ENCODE results near the gene NDUFB3.
"Not testable (repeated sequence)": the region's sequence is repeated elsewhere in the genome, so short reads cannot be mapped to it uniquely, and the experiment has no call there.

Gene NDUFB3

DNA sequence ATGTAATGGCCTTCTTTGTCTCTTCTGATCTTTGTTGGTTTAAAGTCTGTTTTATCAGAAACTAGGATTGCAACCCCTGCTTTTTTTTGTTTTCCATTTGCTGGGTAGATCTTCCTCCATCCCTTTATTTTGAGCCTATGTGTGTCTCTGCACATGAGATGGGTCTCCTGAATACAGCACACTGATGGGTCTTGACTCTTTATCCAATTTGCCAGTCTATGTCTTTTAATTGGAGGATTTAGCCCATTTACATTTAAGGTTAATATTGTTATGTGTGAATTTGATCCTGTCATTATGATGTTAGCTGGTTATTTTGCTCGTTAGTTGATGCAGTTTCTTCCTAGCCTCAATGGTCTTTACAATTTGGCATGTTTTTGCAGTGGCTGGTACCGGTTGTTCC lies 37.4 kb upstream of the NDUFB3 start:
- H3K36me3 ChIP-seq (ENCODE audit: control insufficient read depth in 2 of 2, insufficient read depth in 1 of 2, low read length in 2 of 2); H3K4me1 ChIP-seq (ENCODE audit: control insufficient read depth, insufficient read depth, low read length); H3K4me3 ChIP-seq (ENCODE audit: low read depth, low read length); H3K27ac ChIP-seq (ENCODE audit: extremely low read depth, low read depth, low read length); POLR2A ChIA-PET; H3K9me3 ChIP-seq (ENCODE audit: control insufficient read depth, insufficient read depth, low read depth, low read length); CTCF ChIA-PET: not testable (repeated sequence)
- TF ChIP-seq ZNF529 (tag by site-specific recombination; IDR thresholded peaks at IDR 0.05; ENCODE audit: insufficient replicate concordance), result peak; percentile 62

- H3K9me3 ChIP-seq (ENCODE audit: control insufficient read depth, insufficient read depth, low read depth, low read length); H3K4me3 ChIP-seq (ENCODE audit: low read depth, low read length); POLR2A ChIA-PET; H3K36me3 ChIP-seq (ENCODE audit: control insufficient read depth in 2 of 2, insufficient read depth in 1 of 2, low read length in 2 of 2); CTCF ChIA-PET; H3K27ac ChIP-seq (ENCODE audit: extremely low read depth, low read depth, low read length); H3K4me1 ChIP-seq (ENCODE audit: control insufficient read depth, insufficient read depth, low read length): not testable (repeated sequence)
- TF ChIP-seq ZNF146 (tag by site-specific recombination; IDR thresholded peaks at IDR 0.05), result peak; percentile 84
These were observed 33.4 kb upstream of the NDUFB3 start for GRCh38 chr2:201038361-201038760.

DNA sequence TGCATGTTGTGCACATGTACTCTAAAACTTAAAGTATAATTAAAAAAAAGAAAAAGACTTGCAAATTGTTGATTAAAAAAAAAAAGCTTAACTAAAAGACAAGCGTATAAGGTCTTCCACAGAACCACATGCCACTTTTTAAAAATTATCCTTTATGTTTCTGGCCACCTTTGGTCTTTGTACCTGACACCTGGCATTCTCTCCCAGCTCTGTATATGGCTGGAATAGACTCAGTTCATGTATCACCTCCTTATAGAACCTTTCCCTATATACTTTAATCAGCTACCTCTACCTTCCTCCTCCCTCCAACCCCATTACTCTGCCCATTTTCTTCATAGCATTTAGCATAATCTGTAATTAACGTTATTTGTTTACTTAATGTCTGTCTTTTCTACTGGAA lies 32.9 kb upstream of the NDUFB3 start:
- H3K36me3 ChIP-seq (ENCODE audit: control insufficient read depth in 2 of 2, insufficient read depth in 1 of 2, low read length in 2 of 2), result no peaks in the 10 kb centered on the region
- no peak overlapping the region for H3K4me3 ChIP-seq (ENCODE audit: low read depth, low read length)
- POLR2A ChIA-PET, result no interaction called here
- peaks cover 6% of the 10 kb centered on the region; the same call in 1 of the 2 replicates for H3K4me1 ChIP-seq (ENCODE audit: control insufficient read depth, insufficient read depth, low read length)
- TF ChIP-seq AEBP2 (tag by site-specific recombination; IDR thresholded peaks at IDR 0.05; ENCODE audit: borderline replicate concordance) (no peak), ZNF664 (tag by site-specific recombination; IDR thresholded peaks at IDR 0.05) (no peak), ZNF610 (tag by site-specific recombination; IDR thresholded peaks at IDR 0.05; ENCODE audit: borderline replicate concordance) (no peak), ZNF18 (tag by site-specific recombination; IDR thresholded peaks at IDR 0.05) (no peak), GLI4 (tag by site-specific recombination; IDR thresholded peaks at IDR 0.05) (no peak), ZNF394 (tag by site-specific recombination; IDR thresholded peaks at IDR 0.05; ENCODE audit: borderline replicate concordance) (no peak), ZBTB48 (tag by site-specific recombination; IDR thresholded peaks at IDR 0.05) (no peak), ZNF184 (tag by site-specific recombination; IDR thresholded peaks at IDR 0.05) (no peak), GLIS2 (tag by site-specific recombination; IDR thresholded peaks at IDR 0.05) (no peak), ZNF645 (tag by site-specific recombination; IDR thresholded peaks at IDR 0.05) (no peak), ZNF837 (tag by site-specific recombination; IDR thresholded peaks at IDR 0.05) (no peak), PATZ1 (tag by site-specific recombination; IDR thresholded peaks at IDR 0.05) (no peak), GLIS1 (tag by site-specific recombination; IDR thresholded peaks at IDR 0.05) (no peak), ZNF561 (tag by site-specific recombination; IDR thresholded peaks at IDR 0.05; ENCODE audit: borderline replicate concordance) (no peak)
- CTCF ChIA-PET, result interaction anchor here (0.6 kb wide), 1 partner anchor 134 kb away, joined by 4 read pairs; no protein-coding TSS in a partner anchor
- no peak overlapping the region for H3K27ac ChIP-seq (ENCODE audit: extremely low read depth, low read depth, low read length)
- no peaks in the 10 kb centered on the region for H3K9me3 ChIP-seq (ENCODE audit: control insufficient read depth, insufficient read depth, low read depth, low read length)

All from HEK293 (cell line).